ENCODE data around the gene ZNF521.

- no peak for TF ChIP-seq CTCF (IDR thresholded peaks at IDR 0.05)
- TF ChIP-seq POLR2AphosphoS5 (IDR thresholded peaks at IDR 0.05), result no peak
Measured at GRCh38 chr18:25167612-25168410, 184.2 kb downstream of the ZNF521 start.
